ENCODE data around the gene KRTDAP. TPM values are rescaled to one million over a fixed set of nuclear protein-coding genes. Genes with fewer than 3 reads are reported as not detected.

Gene KRTDAP
- total RNA-seq, 1 donor from 2014 or later, result not detected

DNA sequence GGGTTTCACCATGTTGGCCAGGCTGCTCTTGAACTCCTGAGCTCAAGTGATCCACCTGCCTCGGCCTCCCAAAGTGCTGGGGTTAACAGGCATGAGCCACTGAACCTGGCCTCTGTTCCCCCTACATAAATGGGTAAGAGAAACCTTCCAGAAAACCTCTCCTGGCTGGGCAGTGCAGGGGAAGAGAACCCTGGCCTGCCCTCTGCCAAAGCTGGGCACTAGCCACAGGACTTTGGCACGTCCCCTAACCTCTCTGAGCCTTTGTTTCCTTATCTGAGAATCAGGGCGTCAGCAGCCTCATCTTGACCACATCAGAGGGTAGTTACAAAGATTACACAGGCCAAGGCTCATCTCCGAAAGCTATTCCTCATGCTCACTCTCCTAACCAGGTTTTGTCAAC lies 35.6 kb upstream of the KRTDAP start:
- H3K36me3 Mint-ChIP-seq (ENCODE audit: low read depth), result no peaks in the 10 kb centered on the region
- H3K4me1 Mint-ChIP-seq (ENCODE audit: low read depth), result no peaks in the 10 kb centered on the region
- no peak overlapping the region for H3K4me3 Mint-ChIP-seq (ENCODE audit: unreplicated experiment)
- no peak for DNase-seq (ENCODE audit: low spot score)
- no peak overlapping the region for H3K27ac Mint-ChIP-seq (ENCODE audit: unreplicated experiment)
- TF ChIP-seq, protein P1, sequence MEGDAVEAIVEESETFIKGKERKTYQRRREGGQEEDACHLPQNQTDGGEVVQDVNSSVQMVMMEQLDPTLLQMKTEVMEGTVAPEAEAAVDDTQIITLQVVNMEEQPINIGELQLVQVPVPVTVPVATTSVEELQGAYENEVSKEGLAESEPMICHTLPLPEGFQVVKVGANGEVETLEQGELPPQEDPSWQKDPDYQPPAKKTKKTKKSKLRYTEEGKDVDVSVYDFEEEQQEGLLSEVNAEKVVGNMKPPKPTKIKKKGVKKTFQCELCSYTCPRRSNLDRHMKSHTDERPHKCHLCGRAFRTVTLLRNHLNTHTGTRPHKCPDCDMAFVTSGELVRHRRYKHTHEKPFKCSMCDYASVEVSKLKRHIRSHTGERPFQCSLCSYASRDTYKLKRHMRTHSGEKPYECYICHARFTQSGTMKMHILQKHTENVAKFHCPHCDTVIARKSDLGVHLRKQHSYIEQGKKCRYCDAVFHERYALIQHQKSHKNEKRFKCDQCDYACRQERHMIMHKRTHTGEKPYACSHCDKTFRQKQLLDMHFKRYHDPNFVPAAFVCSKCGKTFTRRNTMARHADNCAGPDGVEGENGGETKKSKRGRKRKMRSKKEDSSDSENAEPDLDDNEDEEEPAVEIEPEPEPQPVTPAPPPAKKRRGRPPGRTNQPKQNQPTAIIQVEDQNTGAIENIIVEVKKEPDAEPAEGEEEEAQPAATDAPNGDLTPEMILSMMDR (IDR thresholded peaks at IDR 0.05), result no peak
- H3K9me3 Mint-ChIP-seq (ENCODE audit: low read depth), result no peaks in the 10 kb centered on the region
- H3K27me3 Mint-ChIP-seq (ENCODE audit: low read depth), result peaks cover 13% of the 10 kb centered on the region

DNA sequence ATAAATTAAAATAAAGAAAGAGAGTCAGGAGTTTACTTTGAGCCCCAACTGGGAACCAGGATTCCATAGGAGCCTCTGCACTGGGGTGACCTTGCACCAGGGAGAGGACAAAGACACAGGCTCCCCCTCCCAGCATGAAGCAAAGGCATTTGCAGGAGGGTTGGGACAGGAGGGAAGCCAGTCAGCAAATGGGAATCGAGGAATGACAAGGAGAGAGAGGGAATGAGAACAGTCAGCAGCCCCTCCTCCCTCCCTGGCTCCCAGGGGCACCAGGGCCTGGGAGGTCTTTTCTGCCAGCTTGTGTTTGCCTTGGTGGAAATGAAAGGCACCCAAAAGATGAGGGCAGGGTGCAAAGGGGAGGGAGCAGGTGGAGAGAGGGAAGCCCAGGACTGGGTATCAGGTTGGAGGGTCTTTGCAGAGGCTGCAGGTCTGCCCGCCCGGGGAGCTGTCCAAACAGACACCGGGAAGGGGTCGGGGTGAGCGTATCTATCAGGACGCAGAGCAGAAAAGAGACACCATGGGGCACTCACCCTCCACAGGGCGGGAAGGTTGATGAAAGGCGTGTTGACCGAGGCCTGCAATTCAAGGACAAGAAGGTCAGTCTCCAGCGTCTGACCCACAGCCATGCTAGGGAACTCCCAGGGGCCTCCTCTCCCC lies 34.0 kb upstream of the KRTDAP start:
- DNase-seq (ENCODE audit: low spot score), result no peak

DNA sequence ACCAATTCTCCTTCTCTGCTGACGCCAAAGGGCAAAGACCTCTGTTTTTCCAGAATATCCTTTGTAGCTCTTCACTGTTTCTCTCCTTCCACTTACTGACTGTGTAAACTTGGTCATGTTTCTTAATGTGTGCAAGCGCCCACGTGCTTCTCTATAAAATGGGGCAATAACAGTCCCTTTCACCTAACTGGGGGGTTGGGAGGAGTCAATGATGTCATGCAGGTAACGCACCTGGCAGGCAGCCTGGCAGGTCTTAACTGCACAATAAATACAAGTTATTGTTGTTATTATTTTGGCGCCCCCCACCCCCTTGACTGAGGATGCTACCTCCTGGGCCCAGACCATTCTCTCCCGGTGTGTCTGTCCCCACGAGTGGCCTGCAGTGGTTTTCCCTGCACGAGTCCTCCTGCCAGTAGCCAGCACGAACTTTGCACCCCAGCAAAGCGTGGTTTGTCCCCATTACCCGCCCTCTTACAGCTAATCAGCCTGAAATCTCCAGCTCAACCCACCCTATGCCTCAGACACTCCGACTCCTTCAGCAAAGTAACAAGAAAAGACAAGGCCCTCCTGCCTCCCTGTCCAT lies 32.6 kb upstream of the KRTDAP start:
- TF ChIP-seq, protein P1 (IDR thresholded peaks at IDR 0.05), result no peak
- H3K9me3 Mint-ChIP-seq (ENCODE audit: low read depth), result no peaks in the 10 kb centered on the region
- H3K36me3 Mint-ChIP-seq (ENCODE audit: low read depth), result no peaks in the 10 kb centered on the region
- no peak overlapping the region for H3K27ac Mint-ChIP-seq (ENCODE audit: unreplicated experiment)
- H3K4me1 Mint-ChIP-seq (ENCODE audit: low read depth), result peaks cover 16% of the 10 kb centered on the region
- no peak for DNase-seq (ENCODE audit: low spot score)
- H3K4me3 Mint-ChIP-seq (ENCODE audit: unreplicated experiment), result no peak overlapping the region
- H3K27me3 Mint-ChIP-seq (ENCODE audit: low read depth), result peaks cover 13% of the 10 kb centered on the region

More for the DNA sequence above, 34.0 kb upstream of the KRTDAP start:
- TF ChIP-seq, protein P1 (IDR thresholded peaks at IDR 0.05), result no peak
- Mint-ChIP-seq H3K36me3 (ENCODE audit: low read depth) (no peaks in the 10 kb centered on the region), H3K4me3 (ENCODE audit: unreplicated experiment) (no peak overlapping the region), H3K4me1 (ENCODE audit: low read depth) (peaks cover 3% of the 10 kb centered on the region), H3K9me3 (ENCODE audit: low read depth) (no peaks in the 10 kb centered on the region), H3K27ac (ENCODE audit: unreplicated experiment) (no peak overlapping the region), H3K27me3 (ENCODE audit: low read depth) (peaks cover 13% of the 10 kb centered on the region)

DNA sequence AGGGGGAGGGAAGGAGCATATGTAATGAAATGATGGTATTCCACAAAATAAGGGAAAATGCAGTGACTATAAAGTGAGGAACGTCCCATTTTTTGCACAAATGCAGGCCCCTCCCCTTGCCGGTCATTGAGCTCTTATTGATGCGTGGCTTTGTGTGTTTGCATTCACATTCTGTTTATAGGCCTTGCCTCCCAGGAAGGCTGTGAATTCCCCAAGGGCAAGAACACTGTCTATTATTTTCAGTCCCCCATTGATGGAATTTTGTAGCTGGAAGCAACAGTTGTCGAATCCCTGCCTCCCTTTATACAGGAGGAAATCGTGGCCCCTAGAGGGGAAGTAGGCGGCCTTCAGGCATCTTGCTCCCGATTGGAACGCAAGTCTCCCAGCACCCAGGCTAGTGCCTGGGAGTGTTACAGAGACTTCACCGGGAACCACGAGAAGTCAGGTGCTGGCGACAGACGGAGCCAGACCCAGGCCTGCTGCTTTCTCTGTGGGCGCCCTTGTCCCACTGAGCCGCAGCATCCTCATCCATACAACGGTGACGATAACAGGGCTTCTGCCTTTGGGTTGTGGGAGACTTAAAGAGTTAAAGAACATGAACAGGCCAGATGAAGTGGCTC lies 31.0 kb upstream of the KRTDAP start:
- no peaks in the 10 kb centered on the region for H3K36me3 Mint-ChIP-seq (ENCODE audit: low read depth)
- TF ChIP-seq, protein P1 (IDR thresholded peaks at IDR 0.05), result no peak
- no peak overlapping the region for H3K4me3 Mint-ChIP-seq (ENCODE audit: unreplicated experiment)
- H3K9me3 Mint-ChIP-seq (ENCODE audit: low read depth), result no peaks in the 10 kb centered on the region
- DNase-seq (ENCODE audit: low spot score), result no peak
- peaks cover 13% of the 10 kb centered on the region for H3K27me3 Mint-ChIP-seq (ENCODE audit: low read depth)
- no peak overlapping the region for H3K27ac Mint-ChIP-seq (ENCODE audit: unreplicated experiment)
- peaks cover 16% of the 10 kb centered on the region for H3K4me1 Mint-ChIP-seq (ENCODE audit: low read depth)

DNA sequence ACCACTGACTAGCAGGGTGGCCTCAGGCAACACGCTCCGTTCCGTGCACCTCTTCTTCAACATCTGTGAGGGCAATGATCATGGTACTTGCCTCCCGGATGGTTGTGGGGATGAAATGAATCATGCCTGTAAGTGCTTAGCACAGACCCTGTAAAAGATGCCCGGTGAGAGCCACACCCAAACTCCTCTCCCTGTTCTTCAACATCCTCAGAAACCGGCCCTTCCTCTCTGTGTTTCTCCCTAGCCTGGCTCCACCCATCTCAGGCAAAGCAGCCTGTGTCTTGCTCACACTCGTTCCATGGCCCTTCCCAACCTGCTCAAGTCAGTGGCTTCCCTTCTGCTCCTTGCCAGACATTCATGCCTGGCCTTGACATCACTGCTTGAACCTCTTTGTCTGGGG lies 29.0 kb upstream of the KRTDAP start:
- H3K4me3 Mint-ChIP-seq (ENCODE audit: unreplicated experiment), result no peak overlapping the region

More for the DNA sequence above, 29.0 kb upstream of the KRTDAP start:
- H3K4me1 Mint-ChIP-seq (ENCODE audit: low read depth), result peaks cover 19% of the 10 kb centered on the region
- peak overlapping the region; percentile 91 for H3K27ac Mint-ChIP-seq (ENCODE audit: unreplicated experiment)
- TF ChIP-seq, protein P1 (IDR thresholded peaks at IDR 0.05), result no peak
- H3K27me3 Mint-ChIP-seq (ENCODE audit: low read depth), result peaks cover 2% of the 10 kb centered on the region
- no peaks in the 10 kb centered on the region for H3K9me3 Mint-ChIP-seq (ENCODE audit: low read depth)
- no peaks in the 10 kb centered on the region for H3K36me3 Mint-ChIP-seq (ENCODE audit: low read depth)
- no peak for DNase-seq (ENCODE audit: low spot score)
